ENCODE measurements around the gene CLDN10. TPM values are rescaled to one million over a fixed set of nuclear protein-coding genes. Genes with fewer than 3 reads are reported as not detected.

The CLDN10 gene
- total RNA-seq, 1 donor from 2014 or later: not detected

DNA sequence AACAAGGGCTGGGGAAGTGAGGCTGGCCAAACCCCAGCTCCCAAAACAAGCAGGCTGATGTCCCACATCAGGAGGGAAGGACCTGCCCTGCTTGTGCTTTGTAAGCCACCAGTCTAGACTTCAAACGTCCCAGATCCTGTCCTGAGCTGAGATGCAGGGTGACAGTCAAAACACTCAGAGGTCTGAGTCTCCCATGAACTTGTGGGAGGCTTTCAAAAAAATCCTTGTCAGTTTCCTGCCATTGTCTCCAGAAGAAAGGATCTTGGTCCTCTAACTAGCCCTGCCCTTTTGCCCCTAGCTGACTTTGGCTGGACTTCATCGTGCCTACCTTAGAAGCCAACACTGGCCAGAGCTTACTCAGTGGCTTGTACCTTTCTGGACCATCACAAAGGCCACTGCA lies 48.7 kb downstream of the CLDN10 start:
- DNase-seq (ENCODE audit: low spot score): no peak

DNA sequence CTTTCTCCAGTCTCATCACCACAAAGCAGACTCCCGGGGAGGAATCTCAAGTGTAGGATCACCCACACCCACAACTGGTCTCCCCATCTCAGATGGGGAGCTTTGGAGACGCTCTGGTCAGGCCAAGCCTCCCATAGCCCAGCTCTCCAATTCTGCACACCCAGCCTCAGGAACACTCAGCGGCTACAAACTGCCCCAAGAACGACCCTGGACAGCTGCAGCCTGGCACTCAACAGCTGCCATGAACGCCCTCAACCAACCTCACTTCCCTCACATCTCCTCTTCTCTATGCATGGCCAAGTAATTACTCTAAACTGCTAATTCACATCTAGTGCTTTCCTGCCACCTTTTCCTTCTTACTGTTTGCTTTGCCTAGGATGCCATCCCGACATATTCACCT lies 49.4 kb downstream of the CLDN10 start:
- DNase-seq (ENCODE audit: low spot score): no peak

GRCh38 chr13:95603887-95604555 lies 51.5 kb downstream of the CLDN10 start:
- no peak for DNase-seq (ENCODE audit: low spot score)

DNA sequence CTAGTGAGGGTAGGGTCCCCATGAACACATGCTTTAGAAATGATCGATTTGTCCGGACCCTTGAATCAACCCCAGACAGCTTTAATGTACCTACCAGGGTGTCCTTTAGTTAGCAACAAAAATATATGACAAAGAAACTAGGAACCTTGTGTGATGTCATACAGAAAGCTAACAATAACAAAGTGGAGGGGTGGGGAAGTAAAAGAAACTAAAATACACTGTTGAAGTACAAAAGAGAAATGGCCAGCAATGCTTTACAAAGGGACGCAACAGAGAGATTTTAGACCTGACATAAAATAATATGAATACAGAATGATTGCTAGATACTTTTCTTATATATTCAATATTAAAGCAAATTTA lies 52.0 kb downstream of the CLDN10 start:
- no peak for DNase-seq (ENCODE audit: low spot score)

DNA sequence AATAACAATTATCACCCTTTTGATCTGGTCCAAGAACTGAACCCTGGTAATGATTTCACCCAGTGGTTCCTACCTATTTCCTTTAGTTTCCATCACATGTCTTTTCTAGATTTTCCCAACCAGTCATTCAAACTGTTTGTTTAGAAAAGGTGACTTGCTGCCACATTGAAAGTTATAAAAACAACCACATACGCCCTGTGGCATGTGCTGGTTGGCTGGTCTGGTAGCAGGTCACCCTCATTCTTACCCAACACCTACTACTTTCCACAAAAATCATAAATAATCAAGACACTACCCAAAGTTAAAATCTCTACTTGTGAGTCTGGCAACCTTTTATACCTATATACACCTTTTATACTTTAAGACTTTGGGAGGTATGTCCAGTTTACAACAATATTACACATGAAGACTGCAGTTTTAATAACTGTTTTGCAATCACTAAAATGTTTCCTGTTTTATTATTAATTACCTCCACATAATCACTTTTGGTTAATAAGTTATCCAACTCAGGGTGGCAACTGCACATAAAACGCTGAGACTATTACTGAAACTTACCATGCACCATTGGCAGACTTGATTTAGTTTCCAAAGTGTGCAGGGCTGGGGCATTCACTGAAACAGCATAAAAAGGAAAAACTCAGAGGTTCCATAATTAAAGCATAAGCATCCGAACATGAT lies 53.1 kb downstream of the CLDN10 start:
- no peak for DNase-seq (ENCODE audit: low spot score)

GRCh38 chr13:95607366-95607765 lies 54.8 kb downstream of the CLDN10 start:
- DNase-seq (ENCODE audit: low spot score): no peak

- no peak for DNase-seq (ENCODE audit: low spot score)
These were observed 56.3 kb downstream of the CLDN10 start for GRCh38 chr13:95608640-95609323.

GRCh38 chr13:95614641-95615245 lies 62.2 kb downstream of the CLDN10 start:
- DNase-seq (ENCODE audit: low spot score): no peak

DNA sequence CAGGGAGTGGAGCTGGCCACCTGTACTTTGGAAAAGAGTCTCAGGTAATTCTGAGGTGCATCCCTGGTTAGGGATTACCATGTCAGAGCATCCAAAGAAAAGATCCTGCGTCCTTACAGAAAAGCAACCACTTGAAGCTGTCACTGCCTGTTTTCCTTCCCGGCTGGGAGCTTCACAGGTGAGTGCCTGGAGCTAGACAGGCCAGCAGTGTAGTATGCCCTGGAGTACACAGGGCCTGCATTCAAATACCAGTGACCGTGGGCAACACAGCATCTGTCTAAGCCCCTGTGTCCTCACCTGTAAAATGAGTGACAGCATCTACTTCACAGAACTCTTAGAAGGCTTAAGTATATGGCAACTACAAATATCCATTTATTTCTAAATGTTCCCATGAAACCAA lies 63.0 kb downstream of the CLDN10 start:
- DNase-seq (ENCODE audit: low spot score): no peak

GRCh38 chr13:95620030-95620824 lies 67.7 kb downstream of the CLDN10 start:
- no peak for DNase-seq (ENCODE audit: low spot score)

GRCh38 chr13:95620825-95621498 lies 68.4 kb downstream of the CLDN10 start:
- no peak for DNase-seq (ENCODE audit: low spot score)

DNA sequence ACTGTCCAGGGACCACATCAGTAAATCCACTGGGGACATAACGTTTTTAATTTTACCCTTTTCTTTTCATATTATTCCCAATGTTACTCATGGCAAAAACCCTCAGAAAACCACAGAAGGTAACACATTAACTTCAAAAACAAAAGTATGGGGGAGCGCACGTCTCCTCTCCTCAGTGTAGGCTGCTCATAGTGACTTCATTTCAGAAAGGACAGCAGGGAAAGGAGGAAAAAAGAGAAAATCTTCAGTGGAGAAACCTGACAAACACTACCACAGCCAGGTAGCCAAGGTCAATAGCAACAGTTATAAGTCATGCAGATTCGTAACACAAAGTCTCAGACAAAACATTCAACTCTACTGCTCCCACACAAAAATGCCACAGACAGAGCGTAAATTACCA lies 70.6 kb downstream of the CLDN10 start:
- no peak for DNase-seq (ENCODE audit: low spot score)

- no peak for DNase-seq (ENCODE audit: low spot score)
These were observed 71.5 kb downstream of the CLDN10 start for GRCh38 chr13:95624020-95624419.

- no peak for DNase-seq (ENCODE audit: low spot score)
These were observed 74.2 kb downstream of the CLDN10 start for GRCh38 chr13:95626768-95627167.

GRCh38 chr13:95627590-95627989 lies 75.1 kb downstream of the CLDN10 start:
- DNase-seq (ENCODE audit: low spot score): no peak

GRCh38 chr13:95628488-95628887 lies 76.0 kb downstream of the CLDN10 start:
- no peak for DNase-seq (ENCODE audit: low spot score)

DNA sequence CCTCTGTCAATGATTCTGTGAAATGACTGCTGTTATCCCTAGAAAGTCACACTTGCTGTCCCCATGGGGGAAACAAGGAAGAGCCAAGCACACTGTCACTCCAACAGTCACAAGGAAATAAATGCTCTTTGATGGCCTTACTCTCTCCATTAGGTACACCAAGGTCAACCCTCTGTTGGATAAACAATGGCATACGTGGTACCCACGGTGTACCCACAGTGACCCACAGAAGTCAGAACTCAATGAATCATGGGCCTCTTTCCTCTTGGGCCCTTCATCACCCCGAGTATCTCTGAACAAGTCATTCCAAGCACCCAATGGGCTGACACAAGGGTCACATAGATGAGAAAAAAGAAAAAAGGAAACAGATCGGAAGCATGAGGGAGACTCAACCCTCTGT lies 76.6 kb downstream of the CLDN10 start:
- no peak for DNase-seq (ENCODE audit: low spot score)
